ENCODE results near the gene KLHL41.

GRCh38 chr2:169561364-169561763 lies 51.9 kb downstream of the KLHL41 start:
- TF ChIP-seq CTCF (IDR thresholded peaks at IDR 0.05; ENCODE audit: poor library complexity, severe bottlenecking) (no peak), EP300 (conservative IDR thresholded peaks at IDR 0.05; ENCODE audit: poor library complexity, severe bottlenecking) (no peak), EZH2 (IDR thresholded peaks at IDR 0.05; ENCODE audit: borderline replicate concordance, insufficient read depth, low read length, poor library complexity, severe bottlenecking) (no peak), POLR2AphosphoS5 (IDR thresholded peaks at IDR 0.05) (no peak), RAD21 (conservative IDR thresholded peaks at IDR 0.05) (no peak)
- TF ChIP-seq, protein P1, sequence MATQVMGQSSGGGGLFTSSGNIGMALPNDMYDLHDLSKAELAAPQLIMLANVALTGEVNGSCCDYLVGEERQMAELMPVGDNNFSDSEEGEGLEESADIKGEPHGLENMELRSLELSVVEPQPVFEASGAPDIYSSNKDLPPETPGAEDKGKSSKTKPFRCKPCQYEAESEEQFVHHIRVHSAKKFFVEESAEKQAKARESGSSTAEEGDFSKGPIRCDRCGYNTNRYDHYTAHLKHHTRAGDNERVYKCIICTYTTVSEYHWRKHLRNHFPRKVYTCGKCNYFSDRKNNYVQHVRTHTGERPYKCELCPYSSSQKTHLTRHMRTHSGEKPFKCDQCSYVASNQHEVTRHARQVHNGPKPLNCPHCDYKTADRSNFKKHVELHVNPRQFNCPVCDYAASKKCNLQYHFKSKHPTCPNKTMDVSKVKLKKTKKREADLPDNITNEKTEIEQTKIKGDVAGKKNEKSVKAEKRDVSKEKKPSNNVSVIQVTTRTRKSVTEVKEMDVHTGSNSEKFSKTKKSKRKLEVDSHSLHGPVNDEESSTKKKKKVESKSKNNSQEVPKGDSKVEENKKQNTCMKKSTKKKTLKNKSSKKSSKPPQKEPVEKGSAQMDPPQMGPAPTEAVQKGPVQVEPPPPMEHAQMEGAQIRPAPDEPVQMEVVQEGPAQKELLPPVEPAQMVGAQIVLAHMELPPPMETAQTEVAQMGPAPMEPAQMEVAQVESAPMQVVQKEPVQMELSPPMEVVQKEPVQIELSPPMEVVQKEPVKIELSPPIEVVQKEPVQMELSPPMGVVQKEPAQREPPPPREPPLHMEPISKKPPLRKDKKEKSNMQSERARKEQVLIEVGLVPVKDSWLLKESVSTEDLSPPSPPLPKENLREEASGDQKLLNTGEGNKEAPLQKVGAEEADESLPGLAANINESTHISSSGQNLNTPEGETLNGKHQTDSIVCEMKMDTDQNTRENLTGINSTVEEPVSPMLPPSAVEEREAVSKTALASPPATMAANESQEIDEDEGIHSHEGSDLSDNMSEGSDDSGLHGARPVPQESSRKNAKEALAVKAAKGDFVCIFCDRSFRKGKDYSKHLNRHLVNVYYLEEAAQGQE (IDR thresholded peaks at IDR 0.05; ENCODE audit: borderline replicate concordance): no peak
